ENCODE results near the gene REV3L. TPM values are rescaled to one million over a fixed set of nuclear protein-coding genes. Genes with fewer than 3 reads are reported as not detected.

Gene REV3L
- total RNA-seq, 1 experiment from 2014 or later = 5.7 TPM

DNA sequence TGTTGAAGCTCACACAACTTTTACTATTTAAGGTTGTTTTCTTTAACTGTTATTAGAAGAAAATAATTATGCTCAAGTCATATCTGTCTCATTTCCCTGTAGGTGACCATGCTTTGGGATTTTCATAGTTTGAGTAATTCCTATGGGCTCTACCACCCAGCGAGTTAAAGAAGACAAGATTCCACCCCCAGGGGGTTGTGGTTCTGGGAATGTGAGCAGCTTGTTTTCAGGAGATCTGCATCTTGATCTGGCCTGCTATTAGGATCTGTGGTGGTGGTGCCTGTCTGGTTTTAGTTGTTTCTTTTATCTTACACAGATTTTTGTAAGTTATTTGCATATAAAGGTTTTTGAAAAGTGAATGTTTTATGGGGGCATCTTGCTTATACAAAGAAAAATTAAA lies 20.2 kb upstream of the REV3L start (continued):
- TF ChIP-seq KAT7 (CRISPR knock-in tag; IDR thresholded peaks at IDR 0.05; ENCODE audit: borderline replicate concordance) (no peak), ZNF219 (CRISPR knock-in tag; IDR thresholded peaks at IDR 0.05; ENCODE audit: borderline replicate concordance) (no peak), OVOL2 (CRISPR knock-in tag; IDR thresholded peaks at IDR 0.05; ENCODE audit: borderline replicate concordance) (no peak), PRRX2 (CRISPR knock-in tag; IDR thresholded peaks at IDR 0.05) (no peak), ZNF423 (CRISPR knock-in tag; IDR thresholded peaks at IDR 0.05) (no peak)
- TF ChIP-seq, protein P1, sequence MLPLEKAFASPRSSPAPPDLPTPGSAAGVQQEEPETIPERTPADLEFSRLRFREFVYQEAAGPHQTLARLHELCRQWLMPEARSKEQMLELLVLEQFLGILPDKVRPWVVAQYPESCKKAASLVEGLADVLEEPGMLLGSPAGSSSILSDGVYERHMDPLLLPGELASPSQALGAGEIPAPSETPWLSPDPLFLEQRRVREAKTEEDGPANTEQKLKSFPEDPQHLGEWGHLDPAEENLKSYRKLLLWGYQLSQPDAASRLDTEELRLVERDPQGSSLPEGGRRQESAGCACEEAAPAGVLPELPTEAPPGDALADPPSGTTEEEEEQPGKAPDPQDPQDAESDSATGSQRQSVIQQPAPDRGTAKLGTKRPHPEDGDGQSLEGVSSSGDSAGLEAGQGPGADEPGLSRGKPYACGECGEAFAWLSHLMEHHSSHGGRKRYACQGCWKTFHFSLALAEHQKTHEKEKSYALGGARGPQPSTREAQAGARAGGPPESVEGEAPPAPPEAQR (CRISPR knock-in tag; IDR thresholded peaks at IDR 0.05) = no peak

DNA sequence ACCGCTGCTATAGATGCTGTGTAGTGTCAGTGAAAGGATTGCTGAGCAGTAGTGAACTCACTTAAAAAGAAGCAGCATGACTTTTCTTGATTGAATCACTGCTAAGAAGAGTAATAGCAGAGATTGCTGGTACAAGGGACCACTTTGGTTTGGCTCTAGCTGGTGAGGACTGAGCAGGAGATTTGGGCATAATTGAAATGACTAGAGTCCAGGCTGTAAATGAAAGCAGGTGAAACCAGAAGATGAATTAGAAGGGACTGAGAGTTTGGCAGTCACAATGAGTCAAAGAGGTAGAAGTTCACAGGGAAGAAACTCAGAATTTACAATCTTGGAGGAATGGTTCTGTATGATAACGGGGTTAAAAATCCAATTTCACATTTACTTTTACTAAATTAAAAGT lies 19.1 kb upstream of the REV3L start:
- Mint-ChIP-seq H3K27ac (peak overlapping the region; percentile 82), H3K9me3 (peaks cover 19% of the 10 kb centered on the region)
- DNase-seq (ENCODE audit: low spot score) = no peak

DNA sequence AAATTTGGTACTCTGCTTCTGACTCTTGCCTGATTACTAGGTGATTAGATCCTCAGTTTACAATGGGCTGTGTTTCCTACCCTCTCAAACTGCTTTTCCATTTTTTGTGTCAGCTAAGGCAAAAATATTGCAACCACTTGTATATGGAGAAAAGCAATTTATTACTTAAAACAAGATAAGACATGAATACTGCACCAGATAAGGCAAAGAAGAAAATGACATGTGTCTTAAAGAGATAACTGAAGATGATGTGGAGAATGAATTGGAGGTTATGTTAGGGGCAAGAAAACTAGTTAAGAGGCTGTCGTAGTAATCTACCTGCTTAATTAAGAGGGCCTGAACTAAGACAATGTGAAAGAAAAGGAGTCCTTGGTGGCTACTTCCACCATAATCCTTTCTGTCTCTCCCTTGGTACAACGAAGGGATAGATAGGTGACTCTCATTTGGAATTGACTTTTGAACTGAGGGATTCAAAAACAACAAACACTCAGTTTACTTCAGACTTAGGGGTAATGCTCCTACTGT lies 16.3 kb upstream of the REV3L start:
- no peak for DNase-seq (ENCODE audit: low spot score)
- H3K27ac Mint-ChIP-seq = no peak overlapping the region
- no peaks in the 10 kb centered on the region for H3K36me3 Mint-ChIP-seq
- CTCF ChIA-PET = no interaction called here
- H3K4me3 Mint-ChIP-seq = no peak overlapping the region
- no peak for ATAC-seq
- H3K27me3 Mint-ChIP-seq (ENCODE audit: low read depth) = no peaks in the 10 kb centered on the region
- no peaks in the 10 kb centered on the region for H3K9me3 Mint-ChIP-seq
- POLR2A ChIA-PET = no interaction called here
- H3K4me1 Mint-ChIP-seq = peaks cover 33% of the 10 kb centered on the region
- no peak for TF ChIP-seq GTF2I (CRISPR knock-in tag; conservative IDR thresholded peaks at IDR 0.05)
- no peak for TF ChIP-seq JAZF1 (CRISPR knock-in tag; IDR thresholded peaks at IDR 0.05)
- TF ChIP-seq NR2C2 (CRISPR knock-in tag; IDR thresholded peaks at IDR 0.05) = no peak
- no peak for TF ChIP-seq ZNF232 (CRISPR knock-in tag; IDR thresholded peaks at IDR 0.05)
- TF ChIP-seq, protein P2, sequence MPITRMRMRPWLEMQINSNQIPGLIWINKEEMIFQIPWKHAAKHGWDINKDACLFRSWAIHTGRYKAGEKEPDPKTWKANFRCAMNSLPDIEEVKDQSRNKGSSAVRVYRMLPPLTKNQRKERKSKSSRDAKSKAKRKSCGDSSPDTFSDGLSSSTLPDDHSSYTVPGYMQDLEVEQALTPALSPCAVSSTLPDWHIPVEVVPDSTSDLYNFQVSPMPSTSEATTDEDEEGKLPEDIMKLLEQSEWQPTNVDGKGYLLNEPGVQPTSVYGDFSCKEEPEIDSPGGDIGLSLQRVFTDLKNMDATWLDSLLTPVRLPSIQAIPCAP (CRISPR knock-in tag; IDR thresholded peaks at IDR 0.05) = no peak
- TF ChIP-seq KAT7 (CRISPR knock-in tag; IDR thresholded peaks at IDR 0.05; ENCODE audit: borderline replicate concordance) = no peak
- TF ChIP-seq, protein P3, sequence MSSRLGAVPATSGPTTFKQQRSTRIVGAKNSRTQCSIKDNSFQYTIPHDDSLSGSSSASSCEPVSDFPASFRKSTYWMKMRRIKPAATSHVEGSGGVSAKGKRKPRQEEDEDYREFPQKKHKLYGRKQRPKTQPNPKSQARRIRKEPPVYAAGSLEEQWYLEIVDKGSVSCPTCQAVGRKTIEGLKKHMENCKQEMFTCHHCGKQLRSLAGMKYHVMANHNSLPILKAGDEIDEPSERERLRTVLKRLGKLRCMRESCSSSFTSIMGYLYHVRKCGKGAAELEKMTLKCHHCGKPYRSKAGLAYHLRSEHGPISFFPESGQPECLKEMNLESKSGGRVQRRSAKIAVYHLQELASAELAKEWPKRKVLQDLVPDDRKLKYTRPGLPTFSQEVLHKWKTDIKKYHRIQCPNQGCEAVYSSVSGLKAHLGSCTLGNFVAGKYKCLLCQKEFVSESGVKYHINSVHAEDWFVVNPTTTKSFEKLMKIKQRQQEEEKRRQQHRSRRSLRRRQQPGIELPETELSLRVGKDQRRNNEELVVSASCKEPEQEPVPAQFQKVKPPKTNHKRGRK (CRISPR knock-in tag; IDR thresholded peaks at IDR 0.05; ENCODE audit: borderline replicate concordance) = no peak
- TF ChIP-seq, protein P4, sequence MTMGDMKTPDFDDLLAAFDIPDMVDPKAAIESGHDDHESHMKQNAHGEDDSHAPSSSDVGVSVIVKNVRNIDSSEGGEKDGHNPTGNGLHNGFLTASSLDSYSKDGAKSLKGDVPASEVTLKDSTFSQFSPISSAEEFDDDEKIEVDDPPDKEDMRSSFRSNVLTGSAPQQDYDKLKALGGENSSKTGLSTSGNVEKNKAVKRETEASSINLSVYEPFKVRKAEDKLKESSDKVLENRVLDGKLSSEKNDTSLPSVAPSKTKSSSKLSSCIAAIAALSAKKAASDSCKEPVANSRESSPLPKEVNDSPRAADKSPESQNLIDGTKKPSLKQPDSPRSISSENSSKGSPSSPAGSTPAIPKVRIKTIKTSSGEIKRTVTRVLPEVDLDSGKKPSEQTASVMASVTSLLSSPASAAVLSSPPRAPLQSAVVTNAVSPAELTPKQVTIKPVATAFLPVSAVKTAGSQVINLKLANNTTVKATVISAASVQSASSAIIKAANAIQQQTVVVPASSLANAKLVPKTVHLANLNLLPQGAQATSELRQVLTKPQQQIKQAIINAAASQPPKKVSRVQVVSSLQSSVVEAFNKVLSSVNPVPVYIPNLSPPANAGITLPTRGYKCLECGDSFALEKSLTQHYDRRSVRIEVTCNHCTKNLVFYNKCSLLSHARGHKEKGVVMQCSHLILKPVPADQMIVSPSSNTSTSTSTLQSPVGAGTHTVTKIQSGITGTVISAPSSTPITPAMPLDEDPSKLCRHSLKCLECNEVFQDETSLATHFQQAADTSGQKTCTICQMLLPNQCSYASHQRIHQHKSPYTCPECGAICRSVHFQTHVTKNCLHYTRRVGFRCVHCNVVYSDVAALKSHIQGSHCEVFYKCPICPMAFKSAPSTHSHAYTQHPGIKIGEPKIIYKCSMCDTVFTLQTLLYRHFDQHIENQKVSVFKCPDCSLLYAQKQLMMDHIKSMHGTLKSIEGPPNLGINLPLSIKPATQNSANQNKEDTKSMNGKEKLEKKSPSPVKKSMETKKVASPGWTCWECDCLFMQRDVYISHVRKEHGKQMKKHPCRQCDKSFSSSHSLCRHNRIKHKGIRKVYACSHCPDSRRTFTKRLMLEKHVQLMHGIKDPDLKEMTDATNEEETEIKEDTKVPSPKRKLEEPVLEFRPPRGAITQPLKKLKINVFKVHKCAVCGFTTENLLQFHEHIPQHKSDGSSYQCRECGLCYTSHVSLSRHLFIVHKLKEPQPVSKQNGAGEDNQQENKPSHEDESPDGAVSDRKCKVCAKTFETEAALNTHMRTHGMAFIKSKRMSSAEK (CRISPR knock-in tag; IDR thresholded peaks at IDR 0.05; ENCODE audit: borderline replicate concordance) = no peak
- TF ChIP-seq, protein P5, sequence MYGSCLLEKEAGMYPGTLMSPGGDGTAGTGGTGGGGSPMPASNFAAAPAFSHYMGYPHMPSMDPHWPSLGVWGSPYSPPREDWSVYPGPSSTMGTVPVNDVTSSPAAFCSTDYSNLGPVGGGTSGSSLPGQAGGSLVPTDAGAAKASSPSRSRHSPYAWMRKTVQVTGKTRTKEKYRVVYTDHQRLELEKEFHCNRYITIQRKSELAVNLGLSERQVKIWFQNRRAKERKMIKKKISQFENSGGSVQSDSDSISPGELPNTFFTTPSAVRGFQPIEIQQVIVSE (CRISPR knock-in tag; IDR thresholded peaks at IDR 0.05; ENCODE audit: borderline replicate concordance) = no peak
- TF ChIP-seq, protein P6, sequence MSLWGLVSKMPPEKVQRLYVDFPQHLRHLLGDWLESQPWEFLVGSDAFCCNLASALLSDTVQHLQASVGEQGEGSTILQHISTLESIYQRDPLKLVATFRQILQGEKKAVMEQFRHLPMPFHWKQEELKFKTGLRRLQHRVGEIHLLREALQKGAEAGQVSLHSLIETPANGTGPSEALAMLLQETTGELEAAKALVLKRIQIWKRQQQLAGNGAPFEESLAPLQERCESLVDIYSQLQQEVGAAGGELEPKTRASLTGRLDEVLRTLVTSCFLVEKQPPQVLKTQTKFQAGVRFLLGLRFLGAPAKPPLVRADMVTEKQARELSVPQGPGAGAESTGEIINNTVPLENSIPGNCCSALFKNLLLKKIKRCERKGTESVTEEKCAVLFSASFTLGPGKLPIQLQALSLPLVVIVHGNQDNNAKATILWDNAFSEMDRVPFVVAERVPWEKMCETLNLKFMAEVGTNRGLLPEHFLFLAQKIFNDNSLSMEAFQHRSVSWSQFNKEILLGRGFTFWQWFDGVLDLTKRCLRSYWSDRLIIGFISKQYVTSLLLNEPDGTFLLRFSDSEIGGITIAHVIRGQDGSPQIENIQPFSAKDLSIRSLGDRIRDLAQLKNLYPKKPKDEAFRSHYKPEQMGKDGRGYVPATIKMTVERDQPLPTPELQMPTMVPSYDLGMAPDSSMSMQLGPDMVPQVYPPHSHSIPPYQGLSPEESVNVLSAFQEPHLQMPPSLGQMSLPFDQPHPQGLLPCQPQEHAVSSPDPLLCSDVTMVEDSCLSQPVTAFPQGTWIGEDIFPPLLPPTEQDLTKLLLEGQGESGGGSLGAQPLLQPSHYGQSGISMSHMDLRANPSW (CRISPR knock-in tag; conservative IDR thresholded peaks at IDR 0.05; ENCODE audit: low read depth) = no peak
- no peak for TF ChIP-seq FOXJ3 (CRISPR knock-in tag; IDR thresholded peaks at IDR 0.05; ENCODE audit: borderline replicate concordance)

More for the DNA sequence above, 19.1 kb upstream of the REV3L start:
- Mint-ChIP-seq H3K4me3 (no peak overlapping the region), H3K27me3 (ENCODE audit: low read depth) (no peaks in the 10 kb centered on the region), H3K4me1 (peaks cover 37% of the 10 kb centered on the region), H3K36me3 (peaks cover 19% of the 10 kb centered on the region)
- ChIA-PET POLR2A (no interaction called here), CTCF (no interaction called here)
- TF ChIP-seq RELA (CRISPR knock-in tag; IDR thresholded peaks at IDR 0.05; ENCODE audit: borderline replicate concordance) (no peak), ZNF263 (CRISPR knock-in tag; IDR thresholded peaks at IDR 0.05; ENCODE audit: low read depth) (no peak), CBFB (CRISPR knock-in tag; IDR thresholded peaks at IDR 0.05; ENCODE audit: low read depth) (no peak)
- TF ChIP-seq, protein P6 (CRISPR knock-in tag; conservative IDR thresholded peaks at IDR 0.05; ENCODE audit: low read depth) = no peak
- ATAC-seq = no peak

Measured in WTC11 (cell line).